Stimulated activated naive CD8-positive, alpha-beta T cell treated with anti-CD3 and anti-CD28 coated beads, Interleukin-15, Interleukin-2, amounts not matched to agents 100 ng/mL and 50 ng/mL, for 24 hours (primary cell): ENCODE measurements around the gene DDX56.

Experiments used
- H3K27ac Mint-ChIP-seq: one replicate; pipeline ENCODE4 v1.8.0; 2021; ENCODE audit warnings: mild to moderate bottlenecking, mixed read lengths
- H3K27me3 Mint-ChIP-seq: one replicate; pipeline ENCODE4 v1.8.0; 2021; ENCODE audit warnings: mixed read lengths
- H3K36me3 Mint-ChIP-seq: one replicate; pipeline ENCODE4 v1.8.0; 2021; ENCODE audit warnings: low read depth, mixed read lengths
- H3K4me1 Mint-ChIP-seq: one replicate; pipeline ENCODE4 v1.8.0; 2021; ENCODE audit warnings: low read depth, mixed read lengths
- H3K4me3 Mint-ChIP-seq: one replicate; pipeline ENCODE4 v1.8.0; 2021; ENCODE audit warnings: mild to moderate bottlenecking, mixed read lengths
- H3K9me3 Mint-ChIP-seq: one replicate; pipeline ENCODE4 v1.8.0; 2021; ENCODE audit warnings: mixed read lengths

Gene DDX56

DNA sequence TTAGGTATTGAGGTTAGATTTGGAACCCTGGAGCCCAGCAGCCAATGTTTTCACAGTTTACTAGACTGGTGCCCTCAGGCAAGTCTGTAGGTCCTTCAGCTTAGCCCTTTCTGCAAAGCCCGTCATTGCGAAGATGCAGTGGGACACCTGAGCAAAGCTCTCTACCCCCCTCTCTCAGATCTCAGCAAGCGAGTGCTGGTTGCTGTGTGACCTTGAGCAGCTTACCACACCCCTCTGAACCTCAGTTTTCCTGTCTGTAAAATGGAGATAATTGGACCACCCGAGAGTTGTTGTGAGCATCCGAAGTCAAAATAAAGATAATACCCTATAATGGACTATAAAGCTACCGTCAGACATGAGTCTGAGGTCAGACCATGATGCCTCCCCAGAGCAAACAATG lies 36.3 kb downstream of the DDX56 start:
- no peak overlapping the region for H3K27ac Mint-ChIP-seq
- no peaks in the 10 kb centered on the region for H3K36me3 Mint-ChIP-seq
- H3K4me1 Mint-ChIP-seq: no peaks in the 10 kb centered on the region
- no peaks in the 10 kb centered on the region for H3K9me3 Mint-ChIP-seq
- no peak overlapping the region for H3K4me3 Mint-ChIP-seq
- no peaks in the 10 kb centered on the region for H3K27me3 Mint-ChIP-seq

DNA sequence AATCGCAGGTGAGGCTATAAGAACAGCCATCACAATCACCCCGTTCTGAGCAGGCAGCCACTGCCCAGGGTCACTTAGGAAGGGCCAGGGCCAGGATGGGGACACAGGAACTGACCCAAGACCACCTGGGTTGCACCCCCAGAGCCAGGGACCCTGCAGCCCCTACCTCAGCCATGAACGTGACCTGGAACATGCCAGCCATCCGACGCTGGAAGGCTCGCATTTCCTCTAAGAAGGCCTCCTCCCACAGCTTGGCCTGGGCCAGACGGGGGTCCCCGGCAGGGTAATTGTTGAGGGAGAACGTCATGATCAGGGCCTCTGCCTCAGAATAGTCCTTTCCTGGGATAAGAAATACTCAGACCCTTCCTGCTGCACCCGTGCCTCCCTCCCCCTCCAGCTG lies 37.6 kb downstream of the DDX56 start:
- no peaks in the 10 kb centered on the region for H3K27me3 Mint-ChIP-seq
- no peak overlapping the region for H3K4me3 Mint-ChIP-seq
- no peaks in the 10 kb centered on the region for H3K9me3 Mint-ChIP-seq
- no peaks in the 10 kb centered on the region for H3K36me3 Mint-ChIP-seq
- H3K4me1 Mint-ChIP-seq: no peaks in the 10 kb centered on the region
- no peak overlapping the region for H3K27ac Mint-ChIP-seq

DNA sequence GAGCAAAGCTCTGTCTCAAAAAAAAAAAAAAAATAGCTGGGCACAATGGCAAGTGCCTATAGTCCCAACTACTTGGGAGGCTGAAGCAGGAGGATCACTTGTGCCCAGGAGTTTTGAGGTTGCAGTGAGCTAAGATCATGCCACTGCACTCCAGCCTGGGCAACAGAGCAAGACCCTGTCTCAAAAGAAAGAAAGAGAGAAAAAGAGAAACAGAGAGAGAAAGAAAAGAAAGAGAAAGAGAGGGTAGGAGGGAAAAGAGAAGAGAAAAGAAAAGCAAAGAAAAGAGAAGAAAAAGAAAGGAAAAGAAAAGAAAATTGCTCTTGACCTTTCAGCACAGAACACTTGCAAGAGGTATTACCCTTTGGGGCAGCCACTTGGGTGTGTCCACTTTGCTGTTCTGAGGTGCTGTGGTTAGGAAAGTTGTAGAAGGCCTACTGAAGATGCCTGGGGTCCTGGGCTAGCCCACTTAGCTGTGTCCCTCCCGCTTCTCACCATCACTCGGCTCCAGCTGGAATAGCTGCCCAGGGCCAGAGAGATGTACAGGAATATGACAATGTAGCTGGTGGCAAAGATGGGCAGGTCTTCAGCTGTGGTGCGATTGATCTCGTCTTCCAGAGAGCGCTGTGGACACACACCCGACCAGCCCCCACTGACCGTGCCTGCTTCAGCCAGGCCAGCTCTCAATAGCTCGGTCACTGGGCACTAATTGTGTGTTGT lies 38.2 kb downstream of the DDX56 start:
- Mint-ChIP-seq H3K4me1 (no peaks in the 10 kb centered on the region), H3K9me3 (no peaks in the 10 kb centered on the region), H3K36me3 (no peaks in the 10 kb centered on the region), H3K4me3 (no peak overlapping the region), H3K27me3 (no peaks in the 10 kb centered on the region), H3K27ac (no peak overlapping the region)

DNA sequence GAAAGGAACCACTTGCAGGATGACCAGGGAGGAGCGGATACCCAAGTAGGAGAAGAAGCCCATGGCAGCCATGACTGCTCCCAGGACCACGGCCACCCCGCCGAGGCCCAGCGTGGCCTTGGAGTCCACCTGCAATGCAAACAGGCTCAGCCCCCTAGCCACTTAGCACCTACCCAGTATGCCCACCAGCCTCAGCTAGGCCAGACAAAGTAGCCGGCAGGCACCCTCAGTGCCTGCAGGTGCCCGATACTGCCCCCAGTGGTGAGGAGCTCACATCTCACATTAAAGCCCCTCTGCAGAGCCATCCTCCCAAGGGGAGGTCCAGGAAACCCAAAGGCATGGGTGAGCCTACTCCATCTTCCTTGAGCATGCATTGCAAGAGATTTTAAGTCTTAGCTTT lies 39.2 kb downstream of the DDX56 start:
- H3K36me3 Mint-ChIP-seq: no peaks in the 10 kb centered on the region
- H3K9me3 Mint-ChIP-seq: no peaks in the 10 kb centered on the region
- no peak overlapping the region for H3K4me3 Mint-ChIP-seq
- H3K27me3 Mint-ChIP-seq: no peaks in the 10 kb centered on the region
- H3K27ac Mint-ChIP-seq: no peak overlapping the region
- H3K4me1 Mint-ChIP-seq: no peaks in the 10 kb centered on the region

DNA sequence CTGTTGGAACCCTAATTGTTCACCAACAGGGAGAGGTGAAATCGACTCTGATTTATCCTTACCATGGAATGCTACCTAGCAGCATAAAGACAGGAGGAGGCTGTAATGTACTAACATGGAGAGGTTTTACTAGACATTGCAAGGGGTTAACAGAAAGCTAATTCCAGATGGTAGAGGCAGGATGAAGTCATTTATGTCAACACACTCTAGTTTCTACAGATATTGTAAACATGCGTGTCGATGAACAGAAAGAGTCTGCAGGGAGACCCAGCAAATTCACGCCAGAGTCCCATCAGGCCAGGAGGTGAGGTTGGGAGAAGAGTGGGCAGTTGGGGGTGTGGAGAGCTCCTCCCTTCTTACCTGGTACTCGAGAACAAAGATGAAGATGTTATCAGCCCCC lies 39.6 kb downstream of the DDX56 start:
- Mint-ChIP-seq H3K27me3 (no peaks in the 10 kb centered on the region), H3K4me3 (no peak overlapping the region), H3K36me3 (no peaks in the 10 kb centered on the region), H3K4me1 (no peaks in the 10 kb centered on the region), H3K9me3 (no peaks in the 10 kb centered on the region), H3K27ac (no peak overlapping the region)

DNA sequence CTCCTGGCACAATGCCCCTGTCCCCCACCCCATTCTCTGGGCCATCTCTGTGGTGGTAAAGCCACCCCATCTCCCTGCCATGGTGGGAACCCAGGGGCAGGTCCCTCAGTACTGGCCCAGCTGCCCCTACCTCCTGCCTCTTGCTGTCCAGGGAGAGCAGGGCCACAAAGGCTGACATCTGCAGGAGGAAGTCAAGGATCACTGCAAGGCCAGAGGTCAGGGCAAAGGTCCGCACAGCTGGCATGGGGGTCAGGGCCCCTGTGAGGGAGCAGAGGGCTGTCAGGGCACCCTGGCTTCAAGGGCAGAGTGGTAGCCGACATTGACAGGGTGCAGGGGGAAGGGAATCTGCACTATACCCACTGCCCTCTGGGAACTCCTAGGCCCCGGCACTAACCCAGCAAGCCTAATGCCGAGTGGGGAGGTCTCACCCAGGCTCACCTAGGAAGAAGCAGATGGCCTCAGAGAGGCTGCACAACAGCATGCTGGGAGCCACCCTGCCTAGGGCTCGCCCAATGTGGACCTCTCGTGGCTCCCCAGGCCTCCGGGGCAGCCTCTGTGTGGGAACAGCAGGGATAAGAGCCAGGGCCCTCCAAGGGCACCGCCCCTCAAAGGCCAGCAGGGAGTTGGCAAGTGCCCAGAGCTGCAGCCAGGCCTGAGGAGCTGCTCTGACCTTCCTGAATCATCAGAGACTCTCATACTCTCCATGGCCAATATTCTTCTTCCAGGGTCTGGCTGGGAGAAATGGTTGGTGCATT lies 40.2 kb downstream of the DDX56 start:
- no peaks in the 10 kb centered on the region for H3K9me3 Mint-ChIP-seq
- no peaks in the 10 kb centered on the region for H3K27me3 Mint-ChIP-seq
- no peaks in the 10 kb centered on the region for H3K4me1 Mint-ChIP-seq
- no peaks in the 10 kb centered on the region for H3K36me3 Mint-ChIP-seq
- H3K27ac Mint-ChIP-seq: no peak overlapping the region
- H3K4me3 Mint-ChIP-seq: no peak overlapping the region

DNA sequence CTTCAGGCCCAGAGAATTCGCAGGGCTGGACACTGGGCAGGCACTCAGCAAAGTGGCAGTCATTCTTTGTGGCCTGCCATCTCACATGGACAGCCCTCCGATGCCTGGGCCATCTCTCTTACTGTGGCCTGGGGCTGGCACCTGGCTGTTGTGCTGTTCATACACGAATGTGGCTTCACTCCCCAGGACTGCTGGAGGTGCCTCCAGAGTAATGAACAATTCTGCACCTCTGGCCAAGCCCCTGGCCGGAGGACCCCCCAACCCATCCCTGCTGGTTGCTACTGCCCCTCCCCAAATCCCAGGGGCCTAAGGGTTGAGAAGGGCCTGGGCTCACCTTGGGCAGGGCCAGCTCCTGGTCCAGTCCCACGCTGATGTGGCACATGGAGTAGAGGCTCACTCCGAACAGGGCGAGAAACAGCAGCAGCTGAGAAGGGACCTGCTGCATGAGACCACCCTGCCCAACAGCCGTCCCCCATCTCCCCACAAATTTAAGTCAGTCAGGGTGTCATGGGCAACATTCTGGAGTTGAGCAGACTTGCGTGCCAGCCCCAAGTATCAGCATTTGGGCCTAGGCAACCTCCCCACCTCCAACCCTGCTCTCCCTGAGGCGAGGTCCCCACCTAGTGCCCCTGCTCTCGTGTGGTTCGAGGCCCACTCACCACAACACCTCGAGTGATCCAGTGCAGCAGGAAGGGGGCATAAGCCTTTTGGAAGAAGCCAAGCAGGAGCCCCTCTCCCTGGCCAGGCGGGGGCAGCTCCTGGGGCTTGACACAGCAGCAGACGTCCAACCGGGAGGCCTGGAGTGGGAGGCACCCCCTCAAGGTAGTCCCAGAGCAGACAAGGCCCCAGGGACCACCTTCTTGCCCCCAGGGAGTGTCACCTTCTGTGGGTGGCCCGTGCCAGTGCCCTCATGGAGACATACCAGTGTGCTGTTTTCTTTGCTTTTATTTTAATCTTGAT lies 42.0 kb downstream of the DDX56 start:
- Mint-ChIP-seq H3K9me3 (no peaks in the 10 kb centered on the region), H3K36me3 (no peaks in the 10 kb centered on the region), H3K27ac (no peak overlapping the region), H3K27me3 (no peaks in the 10 kb centered on the region), H3K4me3 (no peak overlapping the region), H3K4me1 (no peaks in the 10 kb centered on the region)

DNA sequence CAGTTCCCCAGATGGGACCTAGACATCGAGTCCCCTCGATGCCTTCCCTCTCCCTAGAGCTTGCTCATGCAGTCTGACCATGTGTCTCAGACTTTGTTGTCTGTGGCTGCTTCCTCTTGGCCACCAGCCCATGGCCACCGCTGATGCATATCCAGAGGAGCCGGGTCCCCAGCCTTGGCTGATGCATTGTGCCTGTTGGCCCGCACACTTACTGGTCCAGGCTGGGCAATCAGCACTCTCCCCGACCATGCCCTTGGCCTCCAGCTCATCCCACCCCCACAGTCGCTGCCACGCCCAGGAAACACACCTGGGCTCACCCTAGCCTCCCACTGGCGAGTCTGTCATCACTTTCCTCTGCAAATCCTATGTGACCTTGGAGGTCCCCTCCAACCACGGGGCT lies 42.7 kb downstream of the DDX56 start:
- Mint-ChIP-seq H3K4me1 (no peaks in the 10 kb centered on the region), H3K36me3 (peaks cover 2% of the 10 kb centered on the region), H3K9me3 (no peaks in the 10 kb centered on the region), H3K27ac (no peak overlapping the region), H3K27me3 (no peaks in the 10 kb centered on the region), H3K4me3 (no peak overlapping the region)

DNA sequence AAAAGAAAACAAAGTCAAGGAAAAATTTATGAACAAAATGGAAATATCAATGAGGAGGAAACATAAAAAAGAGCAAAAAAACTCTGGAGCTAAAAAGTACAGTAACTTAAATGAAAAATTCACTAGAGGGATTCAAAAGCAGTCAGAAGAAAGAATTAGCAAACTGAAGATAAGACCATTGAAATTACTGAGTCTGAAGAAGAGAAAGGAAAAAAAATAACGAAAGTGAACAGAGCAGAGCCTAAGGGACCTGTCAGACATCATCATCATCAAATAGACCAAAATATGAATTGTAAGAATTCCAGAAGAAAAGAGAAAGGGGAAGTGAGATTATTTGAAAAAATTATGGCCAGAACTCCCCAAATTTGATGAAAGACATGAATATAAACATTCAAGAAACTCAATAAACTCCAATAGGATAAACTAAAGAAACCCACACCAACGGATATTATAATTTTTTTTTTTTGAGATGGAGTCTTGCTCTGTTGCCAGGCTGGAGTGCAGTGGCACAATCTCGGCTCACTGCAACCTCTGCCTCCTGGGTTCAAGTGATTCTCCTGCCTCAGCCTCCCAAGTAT lies 48.8 kb downstream of the DDX56 start:
- H3K9me3 Mint-ChIP-seq: peaks cover 10% of the 10 kb centered on the region
- peaks cover 4% of the 10 kb centered on the region for H3K36me3 Mint-ChIP-seq
- H3K27me3 Mint-ChIP-seq: peaks cover 4% of the 10 kb centered on the region
- no peak overlapping the region for H3K4me3 Mint-ChIP-seq
- no peak overlapping the region for H3K27ac Mint-ChIP-seq
- no peaks in the 10 kb centered on the region for H3K4me1 Mint-ChIP-seq

DNA sequence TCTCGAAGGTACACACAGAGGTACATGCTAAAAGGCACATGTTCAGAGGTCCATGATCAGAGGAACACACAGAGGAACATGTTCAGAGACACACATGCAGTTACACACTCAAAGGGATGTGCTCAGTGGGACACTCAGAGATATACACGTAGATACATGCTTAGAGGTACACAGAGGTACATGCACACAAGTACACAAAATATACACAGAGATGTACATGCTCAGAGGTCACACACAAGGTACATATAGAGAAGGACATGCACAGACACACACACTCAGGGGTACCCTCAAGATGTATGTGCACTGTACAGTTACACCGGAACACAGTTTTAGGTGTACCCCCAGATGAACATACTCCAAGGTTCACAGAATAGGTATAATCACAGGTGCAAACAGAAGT lies 51.4 kb downstream of the DDX56 start:
- Mint-ChIP-seq H3K27ac (no peak overlapping the region), H3K9me3 (peaks cover 10% of the 10 kb centered on the region), H3K4me3 (no peak overlapping the region), H3K27me3 (peaks cover 4% of the 10 kb centered on the region), H3K4me1 (no peaks in the 10 kb centered on the region), H3K36me3 (peaks cover 4% of the 10 kb centered on the region)

DNA sequence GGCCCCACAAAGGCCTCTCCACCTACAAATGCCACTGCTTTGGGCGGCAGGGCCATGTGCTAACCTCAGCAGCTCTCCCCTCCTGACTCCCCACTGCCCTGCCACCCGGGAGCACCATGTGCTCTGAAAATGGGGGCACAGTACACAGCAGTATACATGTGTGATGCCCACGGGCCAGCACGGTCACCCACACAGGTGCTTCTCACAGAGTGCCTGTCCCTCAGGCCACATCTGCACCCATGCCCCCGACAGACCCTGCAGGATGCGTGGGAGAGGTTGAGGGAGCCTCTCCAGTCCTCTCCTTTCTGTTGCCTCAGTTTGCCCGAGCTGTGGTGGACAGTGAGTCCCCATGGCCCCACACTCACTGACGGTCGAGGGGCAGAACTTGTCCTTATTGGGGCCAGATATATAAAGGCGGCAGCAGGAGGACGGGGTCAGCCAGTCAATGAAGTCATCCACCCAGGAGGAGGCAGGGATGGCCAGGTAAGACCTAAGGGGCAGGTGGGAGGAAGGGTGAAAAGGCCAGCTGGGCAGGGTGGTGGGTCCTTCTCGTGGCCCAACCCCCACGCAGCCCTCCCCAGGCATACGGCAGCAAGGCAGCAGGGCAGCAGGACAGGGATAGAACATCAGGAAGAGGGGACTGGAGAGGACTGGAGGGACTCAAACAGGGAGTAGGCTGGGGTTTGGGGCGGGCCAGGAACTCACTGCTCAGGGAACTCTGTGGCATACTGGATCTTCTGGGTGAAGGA lies 52.2 kb downstream of the DDX56 start:
- Mint-ChIP-seq H3K4me3 (no peak overlapping the region), H3K36me3 (peaks cover 4% of the 10 kb centered on the region), H3K4me1 (no peaks in the 10 kb centered on the region), H3K27ac (no peak overlapping the region), H3K27me3 (peaks cover 4% of the 10 kb centered on the region), H3K9me3 (peaks cover 10% of the 10 kb centered on the region)

DNA sequence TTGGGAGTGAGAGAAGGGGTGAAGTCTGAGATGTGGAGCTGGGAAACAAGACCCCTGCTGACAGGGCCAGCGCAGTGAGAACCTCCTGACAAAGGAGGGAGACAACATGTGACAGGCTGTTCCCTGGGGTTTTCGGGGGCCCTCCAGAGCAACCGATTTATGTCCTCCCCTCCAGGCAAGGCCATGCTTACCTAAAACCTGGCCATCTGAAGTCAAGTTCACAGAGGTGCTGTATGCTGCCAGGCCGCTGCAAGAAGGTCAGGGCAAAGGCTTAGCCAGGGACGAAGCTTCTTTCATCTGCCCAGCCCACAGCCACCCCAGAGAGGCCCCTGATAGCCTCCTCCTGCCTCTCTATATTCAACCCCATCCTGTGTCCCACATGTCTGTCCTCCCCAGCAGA lies 53.1 kb downstream of the DDX56 start:
- Mint-ChIP-seq H3K4me3 (no peak overlapping the region), H3K27me3 (peaks cover 4% of the 10 kb centered on the region), H3K36me3 (no peaks in the 10 kb centered on the region), H3K27ac (no peak overlapping the region), H3K4me1 (no peaks in the 10 kb centered on the region), H3K9me3 (peaks cover 10% of the 10 kb centered on the region)

DNA sequence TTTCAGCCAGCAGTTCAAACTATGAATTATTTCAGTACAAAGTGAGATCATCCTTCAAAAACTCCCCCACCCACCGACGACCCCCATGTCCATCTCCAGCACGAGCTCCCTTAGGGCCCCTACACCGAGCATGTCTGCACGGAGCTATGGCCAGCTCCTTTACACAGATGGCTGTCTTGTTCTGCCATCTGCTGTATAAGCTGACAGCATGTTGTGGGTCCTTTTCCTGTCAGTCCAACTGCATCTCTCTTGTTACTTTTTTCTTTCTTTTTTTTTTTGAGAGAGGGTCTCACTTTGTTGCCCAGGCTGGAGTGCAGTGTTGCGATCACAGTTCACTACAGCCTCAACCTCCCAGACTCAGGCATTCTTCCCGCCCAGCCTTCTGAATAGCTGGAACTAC lies 54.2 kb downstream of the DDX56 start:
- Mint-ChIP-seq H3K27me3 (peaks cover 4% of the 10 kb centered on the region), H3K36me3 (no peaks in the 10 kb centered on the region), H3K4me3 (no peak overlapping the region), H3K4me1 (no peaks in the 10 kb centered on the region), H3K9me3 (peaks cover 6% of the 10 kb centered on the region), H3K27ac (no peak overlapping the region)

DNA sequence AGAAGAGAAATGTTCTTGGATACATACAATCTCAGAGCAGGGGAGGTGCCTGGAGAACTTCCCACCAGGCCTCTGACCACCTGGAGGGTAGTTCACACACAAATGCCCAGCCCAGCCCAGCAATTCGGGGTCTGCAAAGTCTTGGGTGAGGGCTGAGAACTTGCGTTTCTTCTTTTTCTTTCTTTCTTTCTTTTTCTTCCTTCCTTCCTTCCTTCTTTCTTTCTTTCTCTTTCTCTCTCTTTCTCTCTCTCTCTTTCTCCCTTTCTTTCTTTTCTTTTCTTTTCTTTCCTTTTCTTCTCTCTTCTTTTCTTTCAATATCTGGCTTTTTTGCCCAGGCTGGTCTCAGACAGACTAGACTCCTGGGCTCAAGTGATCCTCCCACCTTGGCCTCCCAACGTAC lies 54.9 kb downstream of the DDX56 start:
- Mint-ChIP-seq H3K9me3 (peaks cover under 1% of the 10 kb centered on the region), H3K27ac (no peak overlapping the region), H3K27me3 (no peaks in the 10 kb centered on the region), H3K4me1 (no peaks in the 10 kb centered on the region), H3K36me3 (no peaks in the 10 kb centered on the region), H3K4me3 (no peak overlapping the region)
